Measurements from ENCODE around the gene MARCO. TPM values are rescaled to one million over a fixed set of nuclear protein-coding genes. Genes with fewer than 3 reads are reported as not detected.

Gene MARCO
- total and polyA plus RNA-seq, 2 donors: 0.42 to 21.7 TPM

GRCh38 chr2:119010336-119010735 is 68.3 kb downstream of the MARCO start:
- WGBS: 80% methylated on average over 9 of the region's 9 CpGs
- Histone ChIP-seq H3K27ac (ENCODE audit: low read depth) (no peak overlapping the region), H3K4me3 (ENCODE audit: low read depth, low read length) (no peak overlapping the region), H3K4me1 (ENCODE audit: insufficient read depth) (no peaks in the 10 kb centered on the region), H3K36me3 (ENCODE audit: insufficient read depth) (no peaks in the 10 kb centered on the region)
- DNase-seq (ENCODE audit: extremely low spot score): no peak

- H3K4me3 ChIP-seq (ENCODE audit: low read depth, low read length): no peak overlapping the region
- no peaks in the 10 kb centered on the region for H3K4me1 ChIP-seq (ENCODE audit: insufficient read depth)
- WGBS: 10% methylated on average over 38 of the region's 38 CpGs
- H3K36me3 ChIP-seq (ENCODE audit: insufficient read depth): no peaks in the 10 kb centered on the region
- no peak for DNase-seq (ENCODE audit: extremely low spot score)
- H3K27ac ChIP-seq (ENCODE audit: low read depth): no peak overlapping the region
These were observed 69.3 kb downstream of the MARCO start for GRCh38 chr2:119011162-119011909.

- no peak overlapping the region for H3K27ac ChIP-seq (ENCODE audit: low read depth)
- DNase-seq (ENCODE audit: extremely low spot score): no peak
- no peak overlapping the region for H3K4me3 ChIP-seq (ENCODE audit: low read depth, low read length)
- no peaks in the 10 kb centered on the region for H3K36me3 ChIP-seq (ENCODE audit: insufficient read depth)
- H3K4me1 ChIP-seq (ENCODE audit: insufficient read depth): no peaks in the 10 kb centered on the region
- WGBS: 65% methylated on average over 5 of the region's 5 CpGs
These were observed 69.9 kb downstream of the MARCO start for GRCh38 chr2:119011910-119012209.

GRCh38 chr2:119012345-119013301 is 70.6 kb downstream of the MARCO start:
- whole genome bisulfite sequencing: 85% methylated on average over 11 of the region's 11 CpGs
- H3K36me3 ChIP-seq (ENCODE audit: insufficient read depth): no peaks in the 10 kb centered on the region
- no peaks in the 10 kb centered on the region for H3K4me1 ChIP-seq (ENCODE audit: insufficient read depth)
- H3K4me3 ChIP-seq (ENCODE audit: low read depth, low read length): no peak overlapping the region
- H3K27ac ChIP-seq (ENCODE audit: low read depth): no peak overlapping the region
- DNase-seq (ENCODE audit: extremely low spot score): no peak

- WGBS: 86% methylated on average over 4 of the region's 4 CpGs
- Histone ChIP-seq H3K27ac (ENCODE audit: low read depth) (no peak overlapping the region), H3K4me3 (ENCODE audit: low read depth, low read length) (no peak overlapping the region), H3K4me1 (ENCODE audit: insufficient read depth) (no peaks in the 10 kb centered on the region), H3K36me3 (ENCODE audit: insufficient read depth) (no peaks in the 10 kb centered on the region)
- no peak for DNase-seq (ENCODE audit: extremely low spot score)
These were observed 71.7 kb downstream of the MARCO start for GRCh38 chr2:119013671-119014070.

- Histone ChIP-seq H3K4me3 (ENCODE audit: low read depth, low read length) (no peak overlapping the region), H3K36me3 (ENCODE audit: insufficient read depth) (no peaks in the 10 kb centered on the region), H3K4me1 (ENCODE audit: insufficient read depth) (no peaks in the 10 kb centered on the region), H3K27ac (ENCODE audit: low read depth) (no peak overlapping the region)
- no peak for DNase-seq (ENCODE audit: extremely low spot score)
- 34% methylated on average over 13 of the region's 13 CpGs for WGBS
These were observed 73.9 kb downstream of the MARCO start for GRCh38 chr2:119015845-119016244.

- no peaks in the 10 kb centered on the region for H3K4me1 ChIP-seq (ENCODE audit: insufficient read depth)
- no peaks in the 10 kb centered on the region for H3K36me3 ChIP-seq (ENCODE audit: insufficient read depth)
- DNase-seq (ENCODE audit: extremely low spot score): no peak
- no peak overlapping the region for H3K4me3 ChIP-seq (ENCODE audit: low read depth, low read length)
- H3K27ac ChIP-seq (ENCODE audit: low read depth): no peak overlapping the region
These were observed 77.5 kb downstream of the MARCO start for GRCh38 chr2:119019521-119019920.

GRCh38 chr2:119022678-119023077 is 80.7 kb downstream of the MARCO start:
- H3K4me3 ChIP-seq (ENCODE audit: low read depth, low read length): no peak overlapping the region
- WGBS: 88% methylated on average over 4 of the region's 4 CpGs
- no peaks in the 10 kb centered on the region for H3K4me1 ChIP-seq (ENCODE audit: insufficient read depth)
- no peak for DNase-seq (ENCODE audit: extremely low spot score)
- no peak overlapping the region for H3K27ac ChIP-seq (ENCODE audit: low read depth)
- no peaks in the 10 kb centered on the region for H3K36me3 ChIP-seq (ENCODE audit: insufficient read depth)

- Histone ChIP-seq H3K27ac (ENCODE audit: low read depth) (no peak overlapping the region), H3K4me3 (ENCODE audit: low read depth, low read length) (no peak overlapping the region), H3K4me1 (ENCODE audit: insufficient read depth) (no peaks in the 10 kb centered on the region), H3K36me3 (ENCODE audit: insufficient read depth) (no peaks in the 10 kb centered on the region)
- DNase-seq (ENCODE audit: extremely low spot score): no peak
- WGBS: 77% methylated on average over 2 of the region's 2 CpGs
These were observed 81.5 kb downstream of the MARCO start for GRCh38 chr2:119023534-119023933.

GRCh38 chr2:119024152-119024551 is 82.2 kb downstream of the MARCO start:
- H3K4me1 ChIP-seq (ENCODE audit: insufficient read depth): no peaks in the 10 kb centered on the region
- 81% methylated on average over 9 of the region's 9 CpGs for WGBS
- DNase-seq (ENCODE audit: extremely low spot score): no peak
- H3K27ac ChIP-seq (ENCODE audit: low read depth): no peak overlapping the region
- H3K4me3 ChIP-seq (ENCODE audit: low read depth, low read length): no peak overlapping the region
- no peaks in the 10 kb centered on the region for H3K36me3 ChIP-seq (ENCODE audit: insufficient read depth)

- no peak overlapping the region for H3K4me3 ChIP-seq (ENCODE audit: low read depth, low read length)
- H3K36me3 ChIP-seq (ENCODE audit: insufficient read depth): no peaks in the 10 kb centered on the region
- no peak overlapping the region for H3K27ac ChIP-seq (ENCODE audit: low read depth)
- no peaks in the 10 kb centered on the region for H3K4me1 ChIP-seq (ENCODE audit: insufficient read depth)
- DNase-seq (ENCODE audit: extremely low spot score): no peak
- 57% methylated on average over 3 of the region's 3 CpGs for WGBS
These were observed 82.6 kb downstream of the MARCO start for GRCh38 chr2:119024568-119024967.

- H3K27ac ChIP-seq (ENCODE audit: low read depth): no peak overlapping the region
- 77% methylated on average over 7 of the region's 7 CpGs for WGBS
- no peaks in the 10 kb centered on the region for H3K4me1 ChIP-seq (ENCODE audit: insufficient read depth)
- H3K36me3 ChIP-seq (ENCODE audit: insufficient read depth): no peaks in the 10 kb centered on the region
- H3K4me3 ChIP-seq (ENCODE audit: low read depth, low read length): no peak overlapping the region
- DNase-seq (ENCODE audit: extremely low spot score): no peak
These were observed 83.0 kb downstream of the MARCO start for GRCh38 chr2:119025013-119025412.

GRCh38 chr2:119025762-119026351 is 83.9 kb downstream of the MARCO start:
- H3K4me3 ChIP-seq (ENCODE audit: low read depth, low read length): no peak overlapping the region
- no peaks in the 10 kb centered on the region for H3K4me1 ChIP-seq (ENCODE audit: insufficient read depth)
- 85% methylated on average over 18 of the region's 18 CpGs for WGBS
- no peaks in the 10 kb centered on the region for H3K36me3 ChIP-seq (ENCODE audit: insufficient read depth)
- DNase-seq (ENCODE audit: extremely low spot score): no peak
- no peak overlapping the region for H3K27ac ChIP-seq (ENCODE audit: low read depth)

GRCh38 chr2:119026890-119027289 is 84.9 kb downstream of the MARCO start:
- 63% methylated on average over 5 of the region's 5 CpGs for WGBS
- Histone ChIP-seq H3K4me3 (ENCODE audit: low read depth, low read length) (no peak overlapping the region), H3K36me3 (ENCODE audit: insufficient read depth) (no peaks in the 10 kb centered on the region)

More at GRCh38 chr2:119026890-119027289, 84.9 kb downstream of the MARCO start:
- H3K27ac ChIP-seq (ENCODE audit: low read depth): no peak overlapping the region
- H3K4me1 ChIP-seq (ENCODE audit: insufficient read depth): no peaks in the 10 kb centered on the region
- no peak for DNase-seq (ENCODE audit: extremely low spot score)
